ENCODE results near the gene COMT. TPM values are rescaled to one million over a fixed set of nuclear protein-coding genes. Genes with fewer than 3 reads are reported as not detected.
A peak's percentile ranks its signal among the peaks of the same experiment; 100 is the strongest.

COMT gene
- polyA plus RNA-seq, 4 donors = 57.8 to 236 (median 135) TPM

- FAIRE-seq (no peak), DNase-seq (no peak)
- H3K9me3 ChIP-seq (ENCODE audit: control insufficient read depth in 2 of 2, insufficient read depth in 1 of 2, low read depth in 1 of 2, low read length in 1 of 2) = no peaks in the 10 kb centered on the region
- H3K36me3 ChIP-seq (ENCODE audit: control insufficient read depth in 3 of 3, insufficient read depth in 2 of 3, low read depth in 1 of 3, low read length in 3 of 3) = peaks cover 0 to 12% (median 0%) of the 10 kb centered on the region in 3 donors
- peaks cover 0 to 13% (median 2%) of the 10 kb centered on the region in 3 donors for H3K4me1 ChIP-seq (ENCODE audit: control insufficient read depth in 3 of 3, insufficient read depth in 2 of 3, low read depth in 1 of 3, low read length in 2 of 3)
- H3K27me3 ChIP-seq (ENCODE audit: control insufficient read depth in 3 of 3, insufficient read depth in 3 of 3, low read length in 3 of 3) = no peaks in the 10 kb centered on the region
- H3K4me3 ChIP-seq (ENCODE audit: low read depth in 1 of 3, low read length in 3 of 3) = no peak overlapping the region
- 81 to 89% (median 88%) methylated on average over 18 of the region's 18 CpGs for WGBS, 3 donors
- H3K27ac ChIP-seq (ENCODE audit: low read depth in 1 of 3, low read length in 2 of 3) = peak overlapping the region in 1 of 3 donors; percentile 24
These were observed 47.6 kb downstream of the COMT start for GRCh38 chr22:19988965-19989724.

GRCh38 chr22:19989725-19990067 is 48.1 kb downstream of the COMT start:
- Histone ChIP-seq H3K36me3 (ENCODE audit: control insufficient read depth in 3 of 3, insufficient read depth in 2 of 3, low read depth in 1 of 3, low read length in 3 of 3) (peaks cover 0 to 11% (median 0%) of the 10 kb centered on the region in 3 donors), H3K4me3 (ENCODE audit: low read depth in 1 of 3, low read length in 3 of 3) (no peak overlapping the region), H3K27me3 (ENCODE audit: control insufficient read depth in 3 of 3, insufficient read depth in 3 of 3, low read length in 3 of 3) (no peaks in the 10 kb centered on the region), H3K4me1 (ENCODE audit: control insufficient read depth in 3 of 3, insufficient read depth in 2 of 3, low read depth in 1 of 3, low read length in 2 of 3) (peaks cover 0 to 13% (median 2%) of the 10 kb centered on the region in 3 donors), H3K9me3 (ENCODE audit: control insufficient read depth in 2 of 2, insufficient read depth in 1 of 2, low read depth in 1 of 2, low read length in 1 of 2) (no peaks in the 10 kb centered on the region), H3K27ac (ENCODE audit: low read depth in 1 of 3, low read length in 2 of 3) (no peak overlapping the region)
- WGBS, 3 donors = 82 to 87% (median 83%) methylated on average over 3 of the region's 3 CpGs
- no peak for FAIRE-seq
- no peak for DNase-seq

GRCh38 chr22:19990188-19990587 is 48.6 kb downstream of the COMT start:
- WGBS, 3 donors = 49 to 100% (median 56%) methylated on average over 2 of the region's 2 CpGs
- no peak overlapping the region for H3K4me3 ChIP-seq (ENCODE audit: low read depth in 1 of 3, low read length in 3 of 3)
- peaks cover 0 to 10% (median 0%) of the 10 kb centered on the region in 3 donors for H3K36me3 ChIP-seq (ENCODE audit: control insufficient read depth in 3 of 3, insufficient read depth in 2 of 3, low read depth in 1 of 3, low read length in 3 of 3)
- FAIRE-seq (no peak), DNase-seq (no peak)
- H3K9me3 ChIP-seq (ENCODE audit: control insufficient read depth in 2 of 2, insufficient read depth in 1 of 2, low read depth in 1 of 2, low read length in 1 of 2) = no peaks in the 10 kb centered on the region
- peaks cover 0 to 13% (median 2%) of the 10 kb centered on the region in 3 donors for H3K4me1 ChIP-seq (ENCODE audit: control insufficient read depth in 3 of 3, insufficient read depth in 2 of 3, low read depth in 1 of 3, low read length in 2 of 3)
- H3K27ac ChIP-seq (ENCODE audit: low read depth in 1 of 3, low read length in 2 of 3) = no peak overlapping the region
- no peaks in the 10 kb centered on the region for H3K27me3 ChIP-seq (ENCODE audit: control insufficient read depth in 3 of 3, insufficient read depth in 3 of 3, low read length in 3 of 3)

GRCh38 chr22:19990609-19991394 is 49.2 kb downstream of the COMT start:
- no peak for FAIRE-seq
- Histone ChIP-seq H3K4me3 (ENCODE audit: low read depth in 1 of 3, low read length in 3 of 3) (no peak overlapping the region), H3K36me3 (ENCODE audit: control insufficient read depth in 3 of 3, insufficient read depth in 2 of 3, low read depth in 1 of 3, low read length in 3 of 3) (peaks cover 0 to 3% (median 0%) of the 10 kb centered on the region in 3 donors), H3K27ac (ENCODE audit: low read depth in 1 of 3, low read length in 2 of 3) (no peak overlapping the region), H3K4me1 (ENCODE audit: control insufficient read depth in 3 of 3, insufficient read depth in 2 of 3, low read depth in 1 of 3, low read length in 2 of 3) (peaks cover 0 to 8% (median 2%) of the 10 kb centered on the region in 3 donors), H3K9me3 (ENCODE audit: control insufficient read depth in 2 of 2, insufficient read depth in 1 of 2, low read depth in 1 of 2, low read length in 1 of 2) (no peaks in the 10 kb centered on the region), H3K27me3 (ENCODE audit: control insufficient read depth in 3 of 3, insufficient read depth in 3 of 3, low read length in 3 of 3) (no peaks in the 10 kb centered on the region)
- DNase-seq = no peak
- 92 to 96% (median 92%) methylated on average over 20 of the region's 20 CpGs for WGBS, 3 donors

- H3K27me3 ChIP-seq (ENCODE audit: control insufficient read depth in 3 of 3, insufficient read depth in 3 of 3, low read length in 3 of 3) = no peaks in the 10 kb centered on the region
- peaks cover 0 to 2% (median 0%) of the 10 kb centered on the region in 3 donors for H3K36me3 ChIP-seq (ENCODE audit: control insufficient read depth in 3 of 3, insufficient read depth in 2 of 3, low read depth in 1 of 3, low read length in 3 of 3)
- H3K4me1 ChIP-seq (ENCODE audit: control insufficient read depth in 3 of 3, insufficient read depth in 2 of 3, low read depth in 1 of 3, low read length in 2 of 3) = peaks cover 0 to 3% (median 0%) of the 10 kb centered on the region in 3 donors
- no peak overlapping the region for H3K27ac ChIP-seq (ENCODE audit: low read depth in 1 of 3, low read length in 2 of 3)
- FAIRE-seq (no peak), DNase-seq (no peak)
- H3K9me3 ChIP-seq (ENCODE audit: control insufficient read depth in 2 of 2, insufficient read depth in 1 of 2, low read depth in 1 of 2, low read length in 1 of 2) = no peaks in the 10 kb centered on the region
- H3K4me3 ChIP-seq (ENCODE audit: low read depth in 1 of 3, low read length in 3 of 3) = no peak overlapping the region
These were observed 49.7 kb downstream of the COMT start for GRCh38 chr22:19991395-19991644.

- H3K4me1 ChIP-seq (ENCODE audit: control insufficient read depth in 3 of 3, insufficient read depth in 2 of 3, low read depth in 1 of 3, low read length in 2 of 3) = peaks cover 0 to 3% (median 0%) of the 10 kb centered on the region in 3 donors
- no peaks in the 10 kb centered on the region for H3K9me3 ChIP-seq (ENCODE audit: control insufficient read depth in 2 of 2, insufficient read depth in 1 of 2, low read depth in 1 of 2, low read length in 1 of 2)
- DNase-seq = no peak
- H3K27ac ChIP-seq (ENCODE audit: low read depth in 1 of 3, low read length in 2 of 3) = no peak overlapping the region
- H3K36me3 ChIP-seq (ENCODE audit: control insufficient read depth in 3 of 3, insufficient read depth in 2 of 3, low read depth in 1 of 3, low read length in 3 of 3) = peaks cover 0 to 2% (median 0%) of the 10 kb centered on the region in 3 donors
- FAIRE-seq = no peak
- H3K27me3 ChIP-seq (ENCODE audit: control insufficient read depth in 3 of 3, insufficient read depth in 3 of 3, low read length in 3 of 3) = no peaks in the 10 kb centered on the region
- 86 to 95% (median 86%) methylated on average over 22 to 23 of the region's 23 CpGs for WGBS, 3 donors
- no peak overlapping the region for H3K4me3 ChIP-seq (ENCODE audit: low read depth in 1 of 3, low read length in 3 of 3)
These were observed 50.3 kb downstream of the COMT start for GRCh38 chr22:19991645-19992451.

- 85 to 94% (median 85%) methylated on average over 7 of the region's 7 CpGs for WGBS, 3 donors
- Histone ChIP-seq H3K9me3 (ENCODE audit: control insufficient read depth in 2 of 2, insufficient read depth in 1 of 2, low read depth in 1 of 2, low read length in 1 of 2) (no peaks in the 10 kb centered on the region), H3K4me1 (ENCODE audit: control insufficient read depth in 3 of 3, insufficient read depth in 2 of 3, low read depth in 1 of 3, low read length in 2 of 3) (peaks cover 0 to under 1% (median 0%) of the 10 kb centered on the region in 3 donors), H3K27ac (ENCODE audit: low read depth in 1 of 3, low read length in 2 of 3) (no peak overlapping the region), H3K36me3 (ENCODE audit: control insufficient read depth in 3 of 3, insufficient read depth in 2 of 3, low read depth in 1 of 3, low read length in 3 of 3) (peaks cover 0 to 2% (median 0%) of the 10 kb centered on the region in 3 donors), H3K4me3 (ENCODE audit: low read depth in 1 of 3, low read length in 3 of 3) (no peak overlapping the region), H3K27me3 (ENCODE audit: control insufficient read depth in 3 of 3, insufficient read depth in 3 of 3, low read length in 3 of 3) (no peaks in the 10 kb centered on the region)
- DNase-seq (no peak), FAIRE-seq (no peak)
These were observed 50.9 kb downstream of the COMT start for GRCh38 chr22:19992481-19992911.

- 81 to 87% (median 85%) methylated on average over 5 to 6 of the region's 6 CpGs for WGBS, 3 donors
- DNase-seq (no peak), FAIRE-seq (no peak)
- no peak overlapping the region for H3K27ac ChIP-seq (ENCODE audit: low read depth in 1 of 3, low read length in 2 of 3)
- no peaks in the 10 kb centered on the region for H3K9me3 ChIP-seq (ENCODE audit: control insufficient read depth in 2 of 2, insufficient read depth in 1 of 2, low read depth in 1 of 2, low read length in 1 of 2)
- H3K4me3 ChIP-seq (ENCODE audit: low read depth in 1 of 3, low read length in 3 of 3) = no peak overlapping the region
- H3K36me3 ChIP-seq (ENCODE audit: control insufficient read depth in 3 of 3, insufficient read depth in 2 of 3, low read depth in 1 of 3, low read length in 3 of 3) = peaks cover 0 to 2% (median 0%) of the 10 kb centered on the region in 3 donors
- H3K4me1 ChIP-seq (ENCODE audit: control insufficient read depth in 3 of 3, insufficient read depth in 2 of 3, low read depth in 1 of 3, low read length in 2 of 3) = no peaks in the 10 kb centered on the region
- H3K27me3 ChIP-seq (ENCODE audit: control insufficient read depth in 3 of 3, insufficient read depth in 3 of 3, low read length in 3 of 3) = no peaks in the 10 kb centered on the region
These were observed 51.4 kb downstream of the COMT start for GRCh38 chr22:19992921-19993355.
